GM19452 (cell line): Measurements from ENCODE around the gene SULF2.

Source experiments
- ATAC-seq: cut with Tn5 transposase; IDR thresholded peaks from one replicate; pipeline ENCODE4 v1.9.1; 2021; ENCODE audit not compliant: unreplicated experiment

Gene SULF2

GRCh38 chr20:47688385-47689381 lies 96.6 kb downstream of the SULF2 start:
- ATAC-seq: no peak

GRCh38 chr20:47687095-47687987 lies 97.9 kb downstream of the SULF2 start:
- ATAC-seq: no peak

GRCh38 chr20:47686545-47686944 lies 98.7 kb downstream of the SULF2 start:
- no peak for ATAC-seq

- ATAC-seq: no peak
Observed at GRCh38 chr20:47684306-47685080, 100.8 kb downstream of the SULF2 start.

GRCh38 chr20:47682916-47683315 lies 102.4 kb downstream of the SULF2 start:
- ATAC-seq: no peak

GRCh38 chr20:47682028-47682783 lies 103.1 kb downstream of the SULF2 start:
- no peak for ATAC-seq

- ATAC-seq: no peak
Observed at GRCh38 chr20:47680804-47681529, 104.3 kb downstream of the SULF2 start.

GRCh38 chr20:47679462-47679861 lies 105.8 kb downstream of the SULF2 start:
- no peak for ATAC-seq

GRCh38 chr20:47678536-47678935 lies 106.7 kb downstream of the SULF2 start:
- ATAC-seq: no peak

- no peak for ATAC-seq
Observed at GRCh38 chr20:47677635-47678453, 107.4 kb downstream of the SULF2 start.

GRCh38 chr20:47676912-47677634 lies 108.2 kb downstream of the SULF2 start:
- ATAC-seq: no peak

GRCh38 chr20:47676219-47676721 lies 109.0 kb downstream of the SULF2 start:
- ATAC-seq: no peak

- ATAC-seq: no peak
Observed at GRCh38 chr20:47675190-47676142, 109.8 kb downstream of the SULF2 start.

- no peak for ATAC-seq
Observed at GRCh38 chr20:47674686-47675085, 110.6 kb downstream of the SULF2 start.

- ATAC-seq: no peak
Observed at GRCh38 chr20:47674145-47674544, 111.1 kb downstream of the SULF2 start.

- ATAC-seq: no peak
Observed at GRCh38 chr20:47673671-47673955, 111.7 kb downstream of the SULF2 start.
